HepG2 (cell line): Measurements from ENCODE around the gene SLC5A10. TPM values are rescaled to one million over a fixed set of nuclear protein-coding genes. Genes with fewer than 3 reads are reported as not detected.

Experiments used
- DNMT3B ChIP-seq: conservative IDR thresholded peaks from 2 replicates; pipeline ENCODE4 v1.6.1; 2016; ENCODE audit warnings: missing biosample characterization, control low read depth
- FOXK1 ChIP-seq: sonication (generic); formaldehyde crosslinking; IDR thresholded peaks from 2 replicates; pipeline ENCODE4 v1.4.0; 2020; ENCODE audit warnings: low read depth, missing genetic modification reagents, borderline replicate concordance
- FOXM1 ChIP-seq: sonication (generic); formaldehyde crosslinking; IDR thresholded peaks from 2 replicates; pipeline ENCODE4 v1.5.0; 2020; ENCODE audit warnings: missing genetic modification reagents
- KDM3A ChIP-seq: IDR thresholded peaks from 2 replicates; pipeline ENCODE4 v1.6.1; 2018; ENCODE audit warnings: low read depth, missing compliant biosample characterization
- KLF11 ChIP-seq: IDR thresholded peaks from 2 replicates; pipeline ENCODE4 v1.6.1; 2016; ENCODE audit warnings: missing compliant biosample characterization
- KLF12 ChIP-seq: sonication (generic); formaldehyde crosslinking; IDR thresholded peaks from 2 replicates; pipeline ENCODE4 v1.4.0; 2020; ENCODE audit warnings: missing genetic modification reagents, borderline replicate concordance
- KMT2B ChIP-seq: IDR thresholded peaks from 2 replicates; pipeline ENCODE4 v1.6.1; 2016; ENCODE audit warnings: missing genetic modification reagents, missing compliant biosample characterization
- SIX4 ChIP-seq: sonication (generic); formaldehyde crosslinking; IDR thresholded peaks from 2 replicates; pipeline ENCODE4 v1.4.0; 2020; ENCODE audit warnings: missing genetic modification reagents
- SOX5 ChIP-seq: IDR thresholded peaks from 2 replicates; pipeline ENCODE4 v1.6.1; 2016; ENCODE audit warnings: borderline replicate concordance
- SP4 ChIP-seq: sonication (generic); formaldehyde crosslinking; IDR thresholded peaks from 2 replicates; pipeline ENCODE4 v1.8.1; 2023; ENCODE audit warnings: mild to moderate bottlenecking, missing genetic modification reagents
- TCF7L2 ChIP-seq: IDR thresholded peaks from 2 replicates; pipeline ENCODE4 v1.6.1; 2011; ENCODE audit warnings: mild to moderate bottlenecking, low read depth, low read length, moderate library complexity
- TOE1 ChIP-seq: sonication (generic); formaldehyde crosslinking; IDR thresholded peaks from 2 replicates; pipeline ENCODE4 v1.4.0; 2020; ENCODE audit warnings: mild to moderate bottlenecking, missing genetic modification reagents
- U2AF2 ChIP-seq: fragments of 200-400 bp; formaldehyde crosslinking; IDR thresholded peaks from 2 replicates; pipeline ENCODE4 v1.6.1; 2017; ENCODE audit warnings: low read depth, mild to moderate bottlenecking, low read length
- ZBTB7B ChIP-seq: sonication (generic); formaldehyde crosslinking; IDR thresholded peaks from 2 replicates; pipeline ENCODE4 v1.4.0; 2020; ENCODE audit warnings: missing genetic modification reagents
- ZNF143 ChIP-seq: sonication (generic); formaldehyde crosslinking; IDR thresholded peaks from 2 replicates; pipeline ENCODE4 v1.4.0; 2020; ENCODE audit warnings: missing genetic modification reagents
- ZNF225 ChIP-seq: sonication (generic); formaldehyde crosslinking; IDR thresholded peaks from 2 replicates; pipeline ENCODE4 v1.4.0; 2020; ENCODE audit warnings: mild to moderate bottlenecking, missing genetic modification reagents
- ZNF256 ChIP-seq: sonication (generic); formaldehyde crosslinking; conservative IDR thresholded peaks from 2 replicates; pipeline ENCODE4 v1.4.0; 2020; ENCODE audit warnings: missing genetic modification reagents
- ZNF326 ChIP-seq: sonication (generic); formaldehyde crosslinking; IDR thresholded peaks from 2 replicates; pipeline ENCODE4 v1.4.0; 2020; ENCODE audit warnings: missing genetic modification reagents, borderline replicate concordance
- ZNF343 ChIP-seq: sonication (generic); formaldehyde crosslinking; IDR thresholded peaks from 2 replicates; pipeline ENCODE4 v1.4.0; 2020; ENCODE audit warnings: mild to moderate bottlenecking, missing genetic modification reagents
- ZNF547 ChIP-seq: sonication (generic); formaldehyde crosslinking; IDR thresholded peaks from 2 replicates; pipeline ENCODE4 v1.5.1; 2020; ENCODE audit warnings: mild to moderate bottlenecking, missing genetic modification reagents
- ZNF577 ChIP-seq: sonication (generic); formaldehyde crosslinking; IDR thresholded peaks from 2 replicates; pipeline ENCODE4 v1.4.0; 2020; ENCODE audit warnings: mild to moderate bottlenecking, low read depth, missing genetic modification reagents, borderline replicate concordance
- ZNF720 ChIP-seq: sonication (generic); formaldehyde crosslinking; IDR thresholded peaks from 2 replicates; pipeline ENCODE4 v1.4.0; 2020; ENCODE audit warnings: missing genetic modification reagents
- ZNF747 ChIP-seq: sonication (generic); formaldehyde crosslinking; IDR thresholded peaks from 2 replicates; pipeline ENCODE4 v1.8.1; 2023; ENCODE audit warnings: missing genetic modification reagents, mild to moderate bottlenecking, borderline replicate concordance
- ZNF790 ChIP-seq: sonication (generic); formaldehyde crosslinking; IDR thresholded peaks from 2 replicates; pipeline ENCODE4 v1.8.0; 2022; ENCODE audit warnings: missing genetic modification reagents, mild to moderate bottlenecking, borderline replicate concordance
- ZZZ3 ChIP-seq: sonication (generic); formaldehyde crosslinking; IDR thresholded peaks from 2 replicates; pipeline ENCODE4 v1.4.0; 2020; ENCODE audit warnings: missing genetic modification reagents, mild to moderate bottlenecking, borderline replicate concordance
- polyA plus RNA-seq, 8 experiments: library from polyadenylated mRNA; depleted of rRNA in 3 of 8; stranded (reverse) in 7 of 8; unstranded in 1 of 8; fragments of >200 nt; fragmentation: Illumina TruSeq in 4 of 8; extraction: Trizol in 4 of 8; gene quantifications; 2 replicates each; pipeline versions ENCODE4 v1.2.1 to v1.2.3, GENCODE V29; 2011 to 2016; ENCODE audit warnings: low read depth in 4 of 8, missing spikeins in 1 of 8, mixed read lengths in 1 of 8; ENCODE audit not compliant: insufficient read depth in 1 of 8
- total RNA-seq, 5 experiments: library from RNA; depleted of rRNA; stranded (reverse); fragments of >200 nt; fragmentation: Illumina TruSeq; extraction: Trizol; gene quantifications; 2 replicates each; pipeline ENCODE4 v1.2.3, GENCODE V29; 2016; ENCODE audit warnings: low read depth in 1 of 5
- TF ChIP-seq, protein P1 (sequence below): sonication (generic); formaldehyde crosslinking; IDR thresholded peaks from 2 replicates; pipeline ENCODE4 v1.4.0; 2020; ENCODE audit warnings: missing genetic modification reagents, borderline replicate concordance
- TF ChIP-seq, protein P2 (sequence below): sonication (generic); formaldehyde crosslinking; IDR thresholded peaks from 2 replicates; pipeline ENCODE4 v1.4.0; 2020; ENCODE audit warnings: missing genetic modification reagents

The SLC5A10 gene
- total and polyA plus RNA-seq, 2 of the 13 experiments (the other 11 are each of a cell fraction or from before 2014, with no cell fraction given): 0.05 TPM; not detected in 1

DNA sequence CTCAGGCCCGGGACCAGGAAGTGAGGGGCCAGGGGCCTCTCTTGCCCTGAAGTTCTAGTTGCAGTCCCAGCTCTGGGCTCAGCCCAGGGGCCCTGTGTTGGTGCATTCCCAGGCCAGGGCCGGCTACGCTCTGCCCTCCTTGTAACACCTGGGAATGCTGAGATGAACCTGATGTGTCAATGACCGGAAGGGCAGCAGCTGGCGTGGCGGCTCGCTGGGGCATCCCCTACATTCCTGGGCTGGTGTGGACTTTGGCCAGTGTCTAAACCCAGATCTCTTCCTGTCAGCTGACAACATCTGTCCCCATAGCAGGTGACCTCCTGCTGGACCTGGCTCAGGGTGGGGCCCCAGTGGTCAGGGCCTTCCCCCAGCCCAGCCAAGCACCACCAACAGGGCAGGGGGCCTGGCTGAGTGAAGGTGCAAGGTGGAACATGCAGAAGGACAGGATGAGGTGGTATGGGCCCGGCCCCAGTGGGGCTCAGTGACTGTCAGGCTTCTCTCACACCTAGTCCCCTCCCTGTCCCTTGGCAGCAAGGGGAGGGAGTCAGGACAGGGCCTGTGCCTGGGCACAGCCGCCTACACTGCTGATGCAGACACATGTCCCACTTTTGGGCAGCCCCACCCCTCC, 36.7 kb downstream of the SLC5A10 start (continued):
- TF ChIP-seq, protein P1, sequence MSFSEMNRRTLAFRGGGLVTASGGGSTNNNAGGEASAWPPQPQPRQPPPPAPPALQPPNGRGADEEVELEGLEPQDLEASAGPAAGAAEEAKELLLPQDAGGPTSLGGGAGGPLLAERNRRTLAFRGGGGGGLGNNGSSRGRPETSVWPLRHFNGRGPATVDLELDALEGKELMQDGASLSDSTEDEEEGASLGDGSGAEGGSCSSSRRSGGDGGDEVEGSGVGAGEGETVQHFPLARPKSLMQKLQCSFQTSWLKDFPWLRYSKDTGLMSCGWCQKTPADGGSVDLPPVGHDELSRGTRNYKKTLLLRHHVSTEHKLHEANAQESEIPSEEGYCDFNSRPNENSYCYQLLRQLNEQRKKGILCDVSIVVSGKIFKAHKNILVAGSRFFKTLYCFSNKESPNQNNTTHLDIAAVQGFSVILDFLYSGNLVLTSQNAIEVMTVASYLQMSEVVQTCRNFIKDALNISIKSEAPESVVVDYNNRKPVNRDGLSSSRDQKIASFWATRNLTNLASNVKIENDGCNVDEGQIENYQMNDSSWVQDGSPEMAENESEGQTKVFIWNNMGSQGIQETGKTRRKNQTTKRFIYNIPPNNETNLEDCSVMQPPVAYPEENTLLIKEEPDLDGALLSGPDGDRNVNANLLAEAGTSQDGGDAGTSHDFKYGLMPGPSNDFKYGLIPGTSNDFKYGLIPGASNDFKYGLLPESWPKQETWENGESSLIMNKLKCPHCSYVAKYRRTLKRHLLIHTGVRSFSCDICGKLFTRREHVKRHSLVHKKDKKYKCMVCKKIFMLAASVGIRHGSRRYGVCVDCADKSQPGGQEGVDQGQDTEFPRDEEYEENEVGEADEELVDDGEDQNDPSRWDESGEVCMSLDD (CRISPR knock-in tag): peak; percentile 85; the same call in 1 of the 2 replicates
- TF ChIP-seq U2AF2 (no peak), ZNF547 (CRISPR knock-in tag) (peak; percentile 94), TCF7L2 (no peak), ZNF747 (CRISPR knock-in tag) (peak; percentile 92; the same call in 1 of the 2 replicates), KMT2B (CRISPR knock-in tag) (peak; percentile 67), SP4 (CRISPR knock-in tag) (peak; percentile 75; the same call in 1 of the 2 replicates), KLF11 (CRISPR knock-in tag) (peak; percentile 88; the same call in 1 of the 2 replicates), ZBTB7B (CRISPR knock-in tag) (peak; percentile 90), KLF12 (CRISPR knock-in tag) (peak; percentile 95; the same call in 1 of the 2 replicates), ZNF225 (CRISPR knock-in tag) (0 out of 2 replicates have a peak, but pooled peaks have one; percentile 42), ZNF343 (CRISPR knock-in tag) (no peak; the same call in 1 of the 2 replicates), ZNF790 (CRISPR knock-in tag) (peak; percentile 80; the same call in 1 of the 2 replicates), ZNF326 (no peak; the same call in 1 of the 2 replicates), TOE1 (no peak), ZNF256 (peak; percentile 54; the same call in 1 of the 2 replicates), KDM3A (CRISPR knock-in tag) (peak; percentile 94), SIX4 (peak; percentile 60; the same call in 1 of the 2 replicates), ZZZ3 (CRISPR knock-in tag) (peak; percentile 91; the same call in 1 of the 2 replicates), DNMT3B (CRISPR knock-in tag) (0 out of 2 replicates have a peak, but pooled peaks have one; percentile 79), SOX5 (peak; percentile 94), ZNF143 (CRISPR knock-in tag) (peak; percentile 58; the same call in 1 of the 2 replicates), ZNF577 (CRISPR knock-in tag) (no peak), FOXK1 (CRISPR knock-in tag) (peak; percentile 93), ZNF720 (no peak), FOXM1 (0 out of 2 replicates have a peak, but pooled peaks have one; percentile 9)
- TF ChIP-seq, protein P2, sequence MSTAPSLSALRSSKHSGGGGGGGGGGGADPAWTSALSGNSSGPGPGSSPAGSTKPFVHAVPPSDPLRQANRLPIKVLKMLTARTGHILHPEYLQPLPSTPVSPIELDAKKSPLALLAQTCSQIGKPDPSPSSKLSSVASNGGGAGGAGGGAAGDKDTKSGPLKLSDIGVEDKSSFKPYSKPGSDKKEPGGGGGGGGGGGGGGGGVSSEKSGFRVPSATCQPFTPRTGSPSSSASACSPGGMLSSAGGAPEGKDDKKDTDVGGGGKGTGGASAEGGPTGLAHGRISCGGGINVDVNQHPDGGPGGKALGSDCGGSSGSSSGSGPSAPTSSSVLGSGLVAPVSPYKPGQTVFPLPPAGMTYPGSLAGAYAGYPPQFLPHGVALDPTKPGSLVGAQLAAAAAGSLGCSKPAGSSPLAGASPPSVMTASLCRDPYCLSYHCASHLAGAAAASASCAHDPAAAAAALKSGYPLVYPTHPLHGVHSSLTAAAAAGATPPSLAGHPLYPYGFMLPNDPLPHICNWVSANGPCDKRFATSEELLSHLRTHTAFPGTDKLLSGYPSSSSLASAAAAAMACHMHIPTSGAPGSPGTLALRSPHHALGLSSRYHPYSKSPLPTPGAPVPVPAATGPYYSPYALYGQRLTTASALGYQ (CRISPR knock-in tag): peak; percentile 94
